Measurements from ENCODE around the gene MECP2.
A peak's percentile ranks its signal among the peaks of the same experiment; 100 is the strongest.
"Not testable (repeated sequence)": the region's sequence is repeated elsewhere in the genome, so short reads cannot be mapped to it uniquely, and the experiment has no call there.

Gene MECP2

GRCh38 chrX:154097589-154098541, at the start of gene MECP2:
MECP2 (minus strand) TSS chrX:154097717.
- peak; percentile 58 to 83 for DNase-seq (ENCODE audit: low read depth in 1 of 2, low spot score in 1 of 2)

- DNase-seq (ENCODE audit: low read depth in 1 of 2, low spot score in 1 of 2), result not testable (repeated sequence)
Observed at GRCh38 chrX:154144010-154144409, 46.5 kb upstream of the MECP2 start, which contains the start of gene OPN1LW. OPN1LW (plus strand) TSS chrX:154144243; CDS start chrX:154144284, 41 bp downstream.

DNA sequence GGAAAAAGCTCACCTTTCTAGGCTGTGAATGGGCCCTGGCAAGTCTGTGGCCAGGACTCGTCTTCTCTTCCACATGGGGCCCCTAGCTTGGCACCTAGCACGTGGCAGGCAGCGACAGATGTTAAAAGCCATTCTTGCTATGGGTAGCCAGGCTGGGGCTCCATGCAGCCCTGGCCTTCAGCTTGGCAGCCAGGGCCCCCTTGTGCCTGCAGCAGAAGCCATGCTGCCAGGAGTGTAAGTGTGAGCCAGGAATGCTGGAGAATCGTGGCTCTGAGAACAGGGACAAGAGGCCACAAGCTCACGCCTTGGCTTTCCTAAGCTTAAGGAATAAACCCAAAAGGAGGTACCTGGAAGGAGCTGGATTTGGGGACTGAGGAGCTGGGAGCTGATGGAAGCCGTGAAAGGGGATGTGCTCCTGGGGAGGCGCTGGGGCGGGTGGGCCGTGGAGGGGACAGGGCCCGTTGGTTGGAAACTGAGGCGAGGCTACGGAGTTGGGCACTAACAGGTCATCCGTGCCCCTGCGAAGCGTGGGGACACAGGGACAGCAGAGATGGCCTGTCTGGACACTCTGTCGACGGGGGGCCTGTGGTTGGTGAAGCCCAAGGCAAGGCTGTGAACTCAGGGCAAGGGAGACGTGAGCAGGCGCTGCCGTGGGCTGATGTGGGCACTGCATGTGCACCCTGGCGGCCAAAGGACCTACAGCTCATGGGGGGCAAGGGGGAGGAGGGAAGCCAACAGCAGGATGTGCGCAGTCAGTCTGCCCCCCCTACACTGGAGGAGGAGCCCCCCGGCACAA, 45.6 kb upstream of the MECP2 start:
- no peak for DNase-seq (ENCODE audit: low read depth in 1 of 2, low spot score in 1 of 2)

DNA sequence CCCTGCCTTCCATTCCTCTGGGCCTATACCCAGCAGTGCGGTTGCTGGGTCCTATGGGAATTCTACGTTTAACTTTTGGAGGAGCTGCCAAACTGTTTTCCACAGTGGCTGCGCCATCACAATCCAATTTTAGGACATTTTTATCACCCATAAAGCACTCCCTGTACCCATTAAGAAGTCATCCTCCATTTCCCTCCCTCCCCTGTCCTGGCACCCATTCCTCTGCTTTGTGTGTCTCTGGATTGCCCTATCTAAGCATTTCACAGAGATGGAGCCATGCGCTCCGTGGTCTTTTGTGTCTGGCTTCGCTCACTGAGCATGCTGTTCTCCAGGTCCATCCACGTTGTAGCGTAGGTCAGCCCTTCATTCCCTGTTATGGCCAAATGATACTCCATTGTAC, 44.9 kb upstream of the MECP2 start:
- no peak for DNase-seq (ENCODE audit: low read depth in 1 of 2, low spot score in 1 of 2)

- no peak for DNase-seq (ENCODE audit: low read depth in 1 of 2, low spot score in 1 of 2)
Observed at GRCh38 chrX:154140742-154141141, 43.2 kb upstream of the MECP2 start.

- no peak for DNase-seq (ENCODE audit: low read depth in 1 of 2, low spot score in 1 of 2)
Observed at GRCh38 chrX:154140206-154140605, 42.7 kb upstream of the MECP2 start.

- no peak for DNase-seq (ENCODE audit: low read depth in 1 of 2, low spot score in 1 of 2)
Observed at GRCh38 chrX:154138857-154139256, 41.3 kb upstream of the MECP2 start.

- DNase-seq (ENCODE audit: low read depth in 1 of 2, low spot score in 1 of 2), result peak; percentile 39 to 41
Observed at GRCh38 chrX:154136627-154137161, 39.2 kb upstream of the MECP2 start.

GRCh38 chrX:154135458-154136229, 38.1 kb upstream of the MECP2 start:
- DNase-seq (ENCODE audit: low read depth in 1 of 2, low spot score in 1 of 2), result no peak

DNA sequence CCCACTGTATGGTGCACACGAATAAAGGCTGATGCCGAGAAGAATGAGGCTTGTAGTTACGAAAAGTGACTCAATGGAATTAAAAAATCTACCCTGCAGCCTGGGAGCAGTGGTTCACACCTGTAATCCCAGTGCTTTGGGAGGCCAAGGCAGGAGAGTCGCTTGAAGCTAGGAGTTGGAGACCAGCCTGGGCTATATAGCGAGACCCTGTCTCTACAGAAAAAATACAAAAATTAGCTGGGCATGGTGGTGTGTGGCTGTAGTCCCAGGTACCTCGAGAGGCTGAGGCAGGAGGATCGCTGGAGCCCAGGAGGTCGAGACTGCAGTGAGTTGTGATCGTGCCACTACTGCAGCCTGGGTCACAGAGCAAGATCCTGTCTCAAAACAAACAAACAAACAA, 34.8 kb upstream of the MECP2 start:
- DNase-seq (ENCODE audit: low read depth in 1 of 2, low spot score in 1 of 2), result no peak

GRCh38 chrX:154131955-154132354, 34.4 kb upstream of the MECP2 start:
- no peak for DNase-seq (ENCODE audit: low read depth in 1 of 2, low spot score in 1 of 2)

DNA sequence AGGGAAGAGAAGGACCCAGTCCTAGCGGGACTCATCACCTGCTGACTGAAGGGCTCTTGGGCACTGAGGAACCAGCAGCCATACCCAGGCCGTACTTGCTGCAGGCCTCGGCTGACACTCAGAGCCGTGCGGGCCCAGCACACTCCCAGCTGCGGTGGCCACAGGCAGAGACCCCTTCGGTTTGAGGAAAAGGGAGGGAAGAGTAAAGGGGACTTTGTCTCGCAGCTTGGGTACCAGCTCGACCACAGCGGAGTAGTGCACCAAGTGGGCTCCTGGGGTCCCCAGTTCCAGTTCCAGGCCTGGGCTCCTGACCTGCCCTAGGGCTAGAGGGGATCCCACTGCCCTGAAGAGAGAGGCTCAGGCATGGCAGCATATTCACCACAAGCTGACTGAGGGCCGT, 28.6 kb upstream of the MECP2 start:
- no peak for DNase-seq (ENCODE audit: low read depth in 1 of 2, low spot score in 1 of 2)

DNA sequence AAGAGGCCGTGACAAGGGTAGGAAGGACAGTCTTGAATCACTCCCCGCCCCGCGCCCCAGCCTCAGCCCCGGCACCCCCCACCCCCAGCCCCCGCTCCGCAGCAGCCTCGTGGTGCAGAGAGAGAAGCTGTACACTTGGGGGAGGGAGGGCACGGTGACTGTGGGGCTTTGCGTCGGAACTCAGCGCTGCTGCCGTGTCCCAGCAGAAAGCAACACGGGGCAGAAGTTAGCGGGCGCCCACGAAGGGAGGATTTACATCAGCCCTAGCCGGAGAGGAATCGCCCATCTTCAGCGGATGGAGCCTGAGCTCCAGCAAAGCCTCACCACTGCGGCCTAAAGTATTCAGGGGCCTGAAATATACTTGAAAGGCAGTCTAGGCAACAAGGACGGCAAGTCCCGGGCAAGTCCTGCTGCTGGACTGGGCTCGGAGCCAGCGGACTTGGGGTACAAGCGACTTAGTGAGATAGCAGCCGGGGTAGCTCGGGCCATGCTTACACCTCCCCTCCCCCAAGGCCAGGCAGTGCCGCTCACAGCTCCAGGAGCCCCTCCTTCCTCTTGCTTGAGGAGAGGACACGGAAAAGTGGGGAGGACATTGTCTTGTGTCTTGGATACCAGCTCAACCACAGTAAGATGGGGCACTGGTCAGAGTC, 28.0 kb upstream of the MECP2 start:
- DNase-seq (ENCODE audit: low read depth in 1 of 2, low spot score in 1 of 2), result no peak

GRCh38 chrX:154123241-154124219, 26.0 kb upstream of the MECP2 start:
- DNase-seq (ENCODE audit: low read depth in 1 of 2, low spot score in 1 of 2), result no peak

- DNase-seq (ENCODE audit: low read depth in 1 of 2, low spot score in 1 of 2), result no peak
Observed at GRCh38 chrX:154121961-154122360, 24.4 kb upstream of the MECP2 start.

GRCh38 chrX:154121207-154121606, 23.7 kb upstream of the MECP2 start:
- DNase-seq (ENCODE audit: low read depth in 1 of 2, low spot score in 1 of 2), result no peak

DNA sequence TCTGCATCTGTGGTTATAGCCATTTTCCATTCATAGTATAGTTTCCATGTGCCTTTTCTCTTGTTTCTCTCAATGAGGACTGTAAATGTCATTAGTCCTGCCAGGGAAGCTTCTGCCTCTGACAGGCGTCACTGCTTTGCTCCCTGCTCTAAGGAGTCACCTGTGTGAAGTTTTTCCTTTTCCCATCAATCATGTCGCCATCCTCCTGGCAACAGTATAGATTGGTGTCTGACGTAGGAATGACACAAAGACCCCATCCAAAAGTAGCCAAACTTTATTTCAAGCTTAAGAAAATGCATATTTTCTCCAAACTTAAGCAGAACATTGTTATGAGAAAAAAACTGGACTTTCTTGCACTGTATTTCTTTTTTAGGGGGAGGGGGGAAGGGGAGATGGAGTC, 23.1 kb upstream of the MECP2 start:
- DNase-seq (ENCODE audit: low read depth in 1 of 2, low spot score in 1 of 2), result no peak

DNA sequence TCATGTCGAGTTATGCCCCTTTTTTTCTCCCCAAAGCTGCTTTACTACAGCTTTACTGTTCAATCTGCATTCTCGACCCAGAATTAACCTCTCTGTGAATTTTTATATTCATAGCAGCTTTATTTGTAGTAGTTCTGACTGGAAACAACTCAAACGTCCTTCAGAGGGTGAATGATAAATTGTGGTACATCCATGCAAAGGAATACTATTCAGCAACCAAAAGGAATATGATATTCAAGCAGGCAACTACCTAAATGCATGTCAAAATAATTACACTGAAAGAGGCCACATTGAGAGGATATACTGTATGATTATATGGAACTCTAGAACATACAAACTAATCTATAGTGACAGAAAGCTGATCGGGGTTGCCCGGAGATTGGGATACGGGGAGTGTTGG, 20.0 kb upstream of the MECP2 start:
- no peak for DNase-seq (ENCODE audit: low read depth in 1 of 2, low spot score in 1 of 2)

All from activated CD4-positive, alpha-beta T cell treated with anti-CD3 and anti-CD28 coated beads, Interleukin-2, amount 50 U/mL, for 24 hours (primary cell).